Activated CD4-positive, alpha-beta T cell treated with anti-CD3 and anti-CD28 coated beads, Interleukin-2, amount 50 U/mL, for 24 hours (primary cell): ENCODE results near the gene ZNF544.
"Not testable (repeated sequence)": the region's sequence is repeated elsewhere in the genome, so short reads cannot be mapped to it uniquely, and the experiment has no call there.

Experiments used
- DNase-seq, 2 donors: peaks; one replicate each; pipeline ENCODE4 v3.0.0-alpha.2; 2020; ENCODE audit warnings: low read depth in 1 of 2, low spot score in 1 of 2

The ZNF544 gene

DNA sequence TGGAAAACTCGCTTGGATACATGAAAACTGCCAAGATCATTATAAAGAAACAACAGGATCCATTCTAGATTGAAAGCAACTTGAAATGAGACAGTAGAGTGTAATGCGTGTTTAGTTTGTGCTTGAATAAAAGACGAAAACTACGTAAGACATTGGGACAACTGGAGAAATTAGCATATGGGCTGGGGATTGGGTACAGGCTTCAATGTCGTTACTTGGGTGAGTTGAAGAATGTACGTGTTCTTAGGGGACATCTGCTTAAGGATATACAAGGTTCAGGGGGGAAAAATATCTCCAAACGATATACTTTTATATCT is 76.0 kb downstream of the ZNF544 start:
- no peak for DNase-seq

DNA sequence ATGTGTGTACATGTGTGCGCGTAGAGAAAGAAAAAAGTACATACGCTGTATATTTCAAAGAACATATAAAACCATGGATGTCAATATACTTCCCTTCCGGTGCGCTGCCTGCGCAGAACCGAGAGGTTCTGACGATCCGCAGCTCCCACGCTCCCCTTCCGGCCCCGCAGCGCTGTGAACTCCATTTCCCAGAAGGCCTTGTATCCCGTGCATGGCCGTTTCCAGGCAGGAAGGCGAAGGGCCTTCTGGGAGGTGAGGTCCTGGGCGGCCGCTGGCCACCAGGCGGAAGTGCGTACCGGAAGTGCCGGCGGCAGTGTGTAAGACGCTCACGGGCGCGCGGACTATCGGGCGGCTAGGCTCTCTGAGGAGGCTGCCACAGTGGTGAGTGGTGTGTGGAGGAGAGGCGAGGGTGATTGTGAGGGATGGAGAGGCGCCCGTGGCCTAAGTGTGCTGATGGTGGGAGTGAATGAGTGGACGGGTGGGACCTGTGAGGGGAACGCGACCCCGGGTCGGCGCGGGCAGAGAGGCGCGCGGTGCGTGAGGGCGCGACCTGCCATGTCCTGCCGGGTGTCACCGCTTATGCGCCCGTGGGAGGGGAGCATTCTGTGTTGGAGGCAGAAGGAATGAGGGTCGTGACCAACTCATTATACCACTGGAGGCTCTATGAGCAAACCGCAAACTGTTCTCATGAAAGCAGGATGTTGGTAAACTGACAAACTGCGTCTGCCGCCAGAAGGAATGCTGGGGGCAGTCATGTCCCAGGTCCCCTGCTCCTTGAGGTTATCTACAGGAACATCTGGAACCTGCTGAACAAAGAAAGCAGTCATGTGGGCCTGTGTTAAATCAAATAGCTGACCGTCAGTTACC is 76.6 kb downstream of the ZNF544 start, which contains the start of gene ERVK3-1:
Gene ERVK3-1, plus strand, starts transcription at position 313 of the 867 bp plus-strand sequence. CDS start 6,792 bp downstream, outside the sequence.
- peak; percentile 77 to 92 for DNase-seq

DNA sequence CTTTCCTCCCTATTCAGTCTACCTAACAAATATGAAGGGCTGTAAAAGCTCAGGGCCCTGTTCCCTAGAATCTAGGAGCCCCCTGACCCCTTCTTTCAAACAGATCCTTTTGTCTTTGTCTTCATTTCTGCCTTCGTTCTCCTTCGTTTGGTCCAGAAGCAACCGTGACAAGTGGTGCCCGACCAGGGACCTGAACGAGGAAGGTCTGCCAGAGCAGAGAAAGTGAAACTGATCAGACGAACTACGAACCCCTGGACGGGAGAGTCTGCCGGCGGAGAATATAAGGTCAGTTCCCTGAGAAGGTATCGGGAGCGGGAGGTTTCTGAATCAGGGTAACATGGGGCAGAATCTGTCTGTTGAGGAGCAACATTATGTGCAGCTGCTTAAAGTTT is 77.2 kb downstream of the ZNF544 start:
- no peak for DNase-seq

DNA sequence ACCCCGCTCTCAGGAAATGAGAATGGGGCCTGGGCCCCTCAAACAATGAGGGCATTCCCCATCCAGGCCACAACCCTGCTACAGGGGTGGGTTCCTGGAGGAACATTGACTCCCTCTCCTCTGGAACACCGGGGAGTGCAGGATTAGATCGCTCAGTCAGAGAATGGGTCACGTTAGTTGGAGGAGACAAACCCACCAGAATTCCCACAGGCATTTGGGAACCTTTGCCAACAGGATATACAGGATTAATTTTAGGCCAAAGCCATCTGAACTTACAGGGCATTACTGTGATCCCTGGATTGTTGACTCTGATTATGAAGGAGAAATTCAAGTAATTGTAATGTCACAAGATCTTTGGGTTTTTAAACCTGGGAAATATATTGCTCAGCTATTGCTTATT is 79.0 kb downstream of the ZNF544 start:
- DNase-seq = no peak

DNA sequence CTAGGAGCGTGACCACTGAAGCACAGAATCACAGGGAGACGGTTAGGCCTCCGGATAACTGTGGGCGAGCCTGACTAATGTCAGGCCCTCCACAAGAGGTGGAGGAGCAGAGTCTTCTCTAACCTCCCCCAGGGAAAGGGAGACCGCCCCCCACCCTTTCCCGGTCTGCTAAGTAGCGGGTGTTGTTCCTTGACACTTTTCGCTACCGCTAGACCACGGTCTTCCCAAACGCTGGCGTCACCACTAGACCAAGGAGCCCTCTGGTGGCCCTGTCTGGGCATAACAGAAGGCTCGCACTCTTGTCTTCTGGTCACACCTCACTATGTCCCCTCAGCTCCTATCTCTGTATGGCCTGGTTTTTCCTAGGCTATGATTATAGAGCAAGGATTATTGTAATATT is 82.0 kb downstream of the ZNF544 start:
- DNase-seq = not testable (repeated sequence)

DNA sequence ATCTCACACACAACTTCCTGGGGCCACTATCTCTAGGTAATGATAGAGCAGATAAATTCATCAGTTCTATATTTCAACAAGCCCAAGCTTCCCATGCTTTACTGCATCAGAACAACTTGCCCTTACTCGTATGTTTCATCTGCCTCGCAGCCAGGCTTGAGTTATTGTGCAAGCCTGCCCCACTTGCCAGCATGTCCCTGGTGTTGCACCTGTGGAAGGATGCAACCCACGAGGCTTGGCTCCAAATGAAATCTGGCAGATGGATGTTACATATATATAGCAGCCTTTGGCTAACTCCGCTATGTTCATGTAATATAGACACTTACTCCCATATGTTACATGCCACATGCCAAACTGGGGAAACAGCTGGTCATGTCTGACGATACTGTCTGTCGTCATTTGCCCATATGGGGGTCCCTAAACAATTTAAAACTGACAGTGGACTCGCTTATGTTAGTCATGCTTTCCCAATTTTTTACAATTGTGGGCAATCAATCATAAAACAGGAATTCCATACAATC is 82.7 kb downstream of the ZNF544 start:
- DNase-seq = no peak
